ENCODE measurements around the gene UIMC1. TPM values are rescaled to one million over a fixed set of nuclear protein-coding genes. Genes with fewer than 3 reads are reported as not detected.

UIMC1 gene
- total and polyA plus RNA-seq, 2 donors (not counting 1 experiment from before 2014, with no cell fraction given), result 49.2 to 98.1 TPM

DNA sequence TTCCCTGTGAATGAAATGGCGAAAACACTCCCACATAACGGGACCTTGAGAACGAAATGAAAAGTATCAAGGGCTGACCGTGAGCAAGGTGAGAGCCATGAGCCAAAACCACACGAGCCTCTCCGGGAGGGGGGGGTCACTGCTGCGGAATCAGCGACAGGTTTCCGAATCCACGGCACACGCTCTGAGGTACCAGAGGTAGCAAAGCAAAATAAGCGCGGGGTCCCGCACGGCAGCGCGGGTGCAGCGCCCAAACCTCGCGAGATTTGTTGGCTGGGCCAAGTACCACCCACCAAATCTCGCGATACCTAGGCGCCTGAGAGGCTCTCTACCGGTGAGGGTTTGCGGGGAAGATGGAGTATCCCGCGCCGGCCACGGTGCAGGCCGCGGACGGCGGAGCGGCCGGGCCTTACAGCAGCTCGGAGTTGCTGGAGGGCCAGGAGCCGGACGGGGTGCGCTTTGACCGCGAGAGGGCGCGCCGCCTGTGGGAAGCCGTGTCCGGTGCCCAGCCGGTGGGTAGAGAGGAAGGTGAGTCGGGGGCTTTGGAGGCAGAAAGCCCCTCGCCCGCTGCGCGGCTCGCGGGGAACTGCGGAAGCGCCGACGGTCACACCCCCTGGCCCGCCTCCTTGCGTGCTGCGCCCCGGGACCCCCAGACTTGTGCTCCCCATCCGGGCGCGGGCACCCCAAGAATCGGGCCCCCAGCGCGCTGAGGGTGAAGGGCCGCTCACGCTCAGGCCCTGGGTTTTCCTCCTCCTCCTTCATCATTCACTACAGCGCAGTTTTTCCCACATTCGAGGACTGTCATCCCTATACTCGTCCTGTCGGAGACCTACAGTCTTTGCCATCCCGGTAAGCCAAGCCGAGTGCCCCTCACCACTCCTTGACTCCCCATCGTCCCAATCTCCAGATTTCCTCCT lies 16.1 kb upstream of the UIMC1 start, which contains the start of gene ZNF346:
TSS of gene ZNF346 (plus strand) at position 311 of the 917 bp plus-strand sequence. CDS start at position 354, 43 bp downstream.
- Histone ChIP-seq H3K79me2 (ENCODE audit: control insufficient read depth, insufficient read depth, low read length) (peaks cover 59% of the 10 kb centered on the region), H2AFZ (ENCODE audit: insufficient read depth, low read depth, low read length, poor library complexity, severe bottlenecking) (peak within 1 kb of the TSS; percentile 98), H3K27me3 (replicated peaks in 1 of 4; ENCODE audit: control extremely low read depth in 1 of 4, control insufficient read depth in 3 of 4, insufficient read depth in 4 of 4, low read length in 3 of 4) (no peaks in the 10 kb centered on the region), H3K4me2 (replicated peaks; ENCODE audit: low read depth, low read length, poor library complexity, severe bottlenecking) (peak within 1 kb of the TSS; percentile 97), H3K4me1 (ENCODE audit: control insufficient read depth in 2 of 2, insufficient read depth in 2 of 2, low read length in 2 of 2) (peaks cover 15 to 17% of the 10 kb centered on the region in 2 donors), H3K27ac (ENCODE audit: low read length in 2 of 2) (peak within 1 kb of the TSS; percentile 66 to 92), H3K36me3 (replicated peaks in 1 of 2; ENCODE audit: control extremely low read depth in 1 of 2, control insufficient read depth in 1 of 2, extremely low read depth in 1 of 2, insufficient read depth in 2 of 2, low read length in 1 of 2) (peaks cover 0 to 5% of the 10 kb centered on the region in 2 experiments), H3K4me3 (ENCODE audit: control extremely low read depth in 1 of 5, extremely low read depth in 1 of 5, insufficient read depth in 1 of 5, low read depth in 2 of 5, low read length in 4 of 5) (peak within 1 kb of the TSS; percentile 69 to 96 (median 96)), H3K9ac (ENCODE audit: low read length) (peak within 1 kb of the TSS; percentile 98), H4K20me1 (ENCODE audit: control insufficient read depth, insufficient read depth, low read length, poor library complexity, severe bottlenecking) (no peaks in the 10 kb centered on the region), H3K9me3 (ENCODE audit: control extremely low read depth in 1 of 3, control insufficient read depth in 2 of 3, insufficient read depth in 1 of 3, low read length in 2 of 3) (no peaks in the 10 kb centered on the region)
- H3K9me3 Mint-ChIP-seq (ENCODE audit: insufficient read depth), result no peaks in the 10 kb centered on the region
- H3K27me3 Mint-ChIP-seq, result no peaks in the 10 kb centered on the region
- peak within 1 kb of the TSS; percentile 98 for H3K4me3 Mint-ChIP-seq
- under 1% methylated on average over 75 of the region's 77 CpGs for WGBS (ENCODE audit: insufficient coverage)
- ChIA-PET CTCF (interaction anchor here (0.6 to 2.0 kb wide), 10 partner anchors 11 to 489 kb away, joined by 3 to 8 read pairs (median 3); no protein-coding TSS in a partner anchor), POLR2A (interaction anchor here (1.0 to 1.5 kb wide), 2 partner anchors 16 to 36 kb away, joined by 3 to 6 read pairs; partner anchors contain the start of gene UIMC1)
- peaks cover 38% of the 10 kb centered on the region for H3K4me1 Mint-ChIP-seq
- H3K27ac Mint-ChIP-seq, result peak within 1 kb of the TSS; percentile 96
- DNase-seq, result peak; percentile 95
- TF ChIP-seq, protein P1, sequence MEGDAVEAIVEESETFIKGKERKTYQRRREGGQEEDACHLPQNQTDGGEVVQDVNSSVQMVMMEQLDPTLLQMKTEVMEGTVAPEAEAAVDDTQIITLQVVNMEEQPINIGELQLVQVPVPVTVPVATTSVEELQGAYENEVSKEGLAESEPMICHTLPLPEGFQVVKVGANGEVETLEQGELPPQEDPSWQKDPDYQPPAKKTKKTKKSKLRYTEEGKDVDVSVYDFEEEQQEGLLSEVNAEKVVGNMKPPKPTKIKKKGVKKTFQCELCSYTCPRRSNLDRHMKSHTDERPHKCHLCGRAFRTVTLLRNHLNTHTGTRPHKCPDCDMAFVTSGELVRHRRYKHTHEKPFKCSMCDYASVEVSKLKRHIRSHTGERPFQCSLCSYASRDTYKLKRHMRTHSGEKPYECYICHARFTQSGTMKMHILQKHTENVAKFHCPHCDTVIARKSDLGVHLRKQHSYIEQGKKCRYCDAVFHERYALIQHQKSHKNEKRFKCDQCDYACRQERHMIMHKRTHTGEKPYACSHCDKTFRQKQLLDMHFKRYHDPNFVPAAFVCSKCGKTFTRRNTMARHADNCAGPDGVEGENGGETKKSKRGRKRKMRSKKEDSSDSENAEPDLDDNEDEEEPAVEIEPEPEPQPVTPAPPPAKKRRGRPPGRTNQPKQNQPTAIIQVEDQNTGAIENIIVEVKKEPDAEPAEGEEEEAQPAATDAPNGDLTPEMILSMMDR (IDR thresholded peaks at IDR 0.05), result peak; percentile 44
- no peak for TF ChIP-seq EZH2 (IDR thresholded peaks at IDR 0.05; ENCODE audit: borderline replicate concordance, insufficient read depth, low read depth, low read length, poor library complexity, severe bottlenecking)
- intact Hi-C loops (cut with micrococcal nuclease), result loop anchor here (1.0 to 2.0 kb wide), 5 partner anchors 16 to 94 kb away; partner anchors contain the start of gene UIMC1
- ATAC-seq (ENCODE audit: low read depth), result peak; percentile 98

Data from B cell (primary cell).